NCI-H1417 treated with DMSO at 0.1 percent for 48 hours (cell line): Measurements from ENCODE around the gene BLOC1S2.
A peak's percentile ranks its signal among the peaks of the same experiment; 100 is the strongest.
"Not testable (repeated sequence)": the region's sequence is repeated elsewhere in the genome, so short reads cannot be mapped to it uniquely, and the experiment has no call there.

Experiments used
- DNase-seq: peaks from one replicate; lab custom pipeline; 2025; lab: John Stamatoyannopoulos, UW

BLOC1S2 gene

GRCh38 chr10:100286051-100287033, at the start of gene BLOC1S2:
TSS of gene BLOC1S2 (minus strand) at chr10:100286680. CDS start at chr10:100286659, 21 bp downstream.
- no peak for DNase-seq

GRCh38 chr10:100334762-100335161, 48.3 kb upstream of the BLOC1S2 start:
- DNase-seq, result no peak

- no peak for DNase-seq
Measured at GRCh38 chr10:100333661-100334440, 47.4 kb upstream of the BLOC1S2 start.

GRCh38 chr10:100333106-100333505, 46.6 kb upstream of the BLOC1S2 start:
- DNase-seq, result no peak

GRCh38 chr10:100330079-100330478, 43.6 kb upstream of the BLOC1S2 start, which contains the start of gene PKD2L1:
TSS of gene PKD2L1 (minus strand) at chr10:100330228. CDS start at chr10:100330103, 125 bp downstream.
- DNase-seq, result no peak

GRCh38 chr10:100328198-100328597, 41.7 kb upstream of the BLOC1S2 start:
- no peak for DNase-seq

- DNase-seq, result no peak
Measured at GRCh38 chr10:100327718-100328009, 41.2 kb upstream of the BLOC1S2 start.

GRCh38 chr10:100327007-100327717, 40.7 kb upstream of the BLOC1S2 start:
- DNase-seq, result no peak

GRCh38 chr10:100325158-100325557, 38.7 kb upstream of the BLOC1S2 start:
- DNase-seq, result no peak

- DNase-seq, result peak; percentile 22
Measured at GRCh38 chr10:100319707-100320402, 33.4 kb upstream of the BLOC1S2 start.

- no peak for DNase-seq
Measured at GRCh38 chr10:100318207-100318606, 31.7 kb upstream of the BLOC1S2 start.

- DNase-seq, result no peak
Measured at GRCh38 chr10:100315615-100316014, 29.1 kb upstream of the BLOC1S2 start.

- no peak for DNase-seq
Measured at GRCh38 chr10:100311298-100311697, 24.8 kb upstream of the BLOC1S2 start.

- DNase-seq, result no peak
Measured at GRCh38 chr10:100307684-100308083, 21.2 kb upstream of the BLOC1S2 start.

GRCh38 chr10:100306861-100307260, 20.4 kb upstream of the BLOC1S2 start:
- no peak for DNase-seq

GRCh38 chr10:100304414-100304813, 17.9 kb upstream of the BLOC1S2 start:
- no peak for DNase-seq

- DNase-seq, result no peak
Measured at GRCh38 chr10:100303724-100304319, 17.3 kb upstream of the BLOC1S2 start.

- DNase-seq, result not testable (repeated sequence)
Measured at GRCh38 chr10:100301123-100301522, 14.6 kb upstream of the BLOC1S2 start.

GRCh38 chr10:100297242-100297641, 10.8 kb upstream of the BLOC1S2 start:
- DNase-seq, result no peak

- no peak for DNase-seq
Measured at GRCh38 chr10:100293066-100293465, 6.6 kb upstream of the BLOC1S2 start.

- DNase-seq, result not testable (repeated sequence)
Measured at GRCh38 chr10:100292300-100292699, 5.8 kb upstream of the BLOC1S2 start.
